ENCODE measurements around the gene OTOGL.

- no peak for TF ChIP-seq POLR2A (IDR thresholded peaks at IDR 0.05)
- no peak for TF ChIP-seq CTCF (IDR thresholded peaks at IDR 0.05 in 8 of 11, conservative IDR thresholded peaks at IDR 0.05 in 3 of 11)
- no peak for TF ChIP-seq POLR2AphosphoS5 (IDR thresholded peaks at IDR 0.05)
Observed at GRCh38 chr12:80401191-80401590, 301.9 kb downstream of the OTOGL start.
